ENCODE data around the gene CHRNA10. TPM values are rescaled to one million over a fixed set of nuclear protein-coding genes. Genes with fewer than 3 reads are reported as not detected.

The CHRNA10 gene
- total RNA-seq, 1 experiment from 2014 or later = 0.36 TPM

GRCh38 chr11:3686751-3687150 lies 15.6 kb upstream of the CHRNA10 start:
- H3K36me3 ChIP-seq (ENCODE audit: low read depth, low read length) = peaks cover 61% of the 10 kb centered on the region
- BruUV-seq (replicated peaks) = no TSS peak

GRCh38 chr11:3685923-3686322 lies 14.7 kb upstream of the CHRNA10 start:
- Histone ChIP-seq H3K27ac (ENCODE audit: low read length) (no peak overlapping the region), H3F3A (ENCODE audit: low read length, unreplicated experiment) (no peaks in the 10 kb centered on the region), H4K20me1 (ENCODE audit: low read length) (no peaks in the 10 kb centered on the region), H2AFZ (ENCODE audit: low read length) (no peak overlapping the region), H3K9me3 (ENCODE audit: low read length) (no peaks in the 10 kb centered on the region), H3K9ac (ENCODE audit: low read length) (no peak overlapping the region), H3K4me1 (ENCODE audit: insufficient read depth, low read length) (no peaks in the 10 kb centered on the region), H3K27me3 (ENCODE audit: low read length) (no peaks in the 10 kb centered on the region), H3K36me3 (ENCODE audit: low read depth, low read length) (peaks cover 64% of the 10 kb centered on the region), H3K79me2 (ENCODE audit: low read length) (no peaks in the 10 kb centered on the region), H3K4me2 (ENCODE audit: low read length) (no peak overlapping the region), H3K4me3 (ENCODE audit: low read length) (no peak overlapping the region), H3K9me2 (replicated peaks; ENCODE audit: low read length) (no peaks in the 10 kb centered on the region)
- BruUV-seq (replicated peaks) = no TSS peak
- ChIA-PET CTCF (no interaction called here), POLR2A (ENCODE audit: unreplicated experiment) (no interaction called here)
- no peak for TF ChIP-seq CTCF (conservative IDR thresholded peaks at IDR 0.05; ENCODE audit: low read depth, low read length)
- no peak for TF ChIP-seq EZH2phosphoT487 (IDR thresholded peaks at IDR 0.05; ENCODE audit: borderline replicate concordance, low read length)
- no peak for TF ChIP-seq EZH2 (IDR thresholded peaks at IDR 0.05; ENCODE audit: low read length, unreplicated experiment)
- intact Hi-C loops (cut with micrococcal nuclease) = no loop called here
- ATAC-seq = no peak
- no peak for DNase-seq

More at GRCh38 chr11:3686751-3687150, 15.6 kb upstream of the CHRNA10 start:
- H3K9me2 ChIP-seq (replicated peaks; ENCODE audit: low read length) = no peaks in the 10 kb centered on the region
- no peaks in the 10 kb centered on the region for H3K4me1 ChIP-seq (ENCODE audit: insufficient read depth, low read length)
- intact Hi-C loops (cut with micrococcal nuclease) = no loop called here
- ChIA-PET POLR2A (ENCODE audit: unreplicated experiment) (no interaction called here), CTCF (no interaction called here)
- H3K27me3 ChIP-seq (ENCODE audit: low read length) = no peaks in the 10 kb centered on the region
- H3F3A ChIP-seq (ENCODE audit: low read length, unreplicated experiment) = no peaks in the 10 kb centered on the region
- TF ChIP-seq EZH2 (IDR thresholded peaks at IDR 0.05; ENCODE audit: low read length, unreplicated experiment) (no peak), CTCF (conservative IDR thresholded peaks at IDR 0.05; ENCODE audit: low read depth, low read length) (no peak), EZH2phosphoT487 (IDR thresholded peaks at IDR 0.05; ENCODE audit: borderline replicate concordance, low read length) (no peak)
- no peak overlapping the region for H3K9ac ChIP-seq (ENCODE audit: low read length)
- H2AFZ ChIP-seq (ENCODE audit: low read length) = no peak overlapping the region
- no peaks in the 10 kb centered on the region for H4K20me1 ChIP-seq (ENCODE audit: low read length)
- no peak overlapping the region for H3K4me2 ChIP-seq (ENCODE audit: low read length)
- H3K79me2 ChIP-seq (ENCODE audit: low read length) = no peaks in the 10 kb centered on the region
- H3K4me3 ChIP-seq (ENCODE audit: low read length) = no peak overlapping the region
- H3K27ac ChIP-seq (ENCODE audit: low read length) = no peak overlapping the region
- no peaks in the 10 kb centered on the region for H3K9me3 ChIP-seq (ENCODE audit: low read length)
- DNase-seq (no peak), ATAC-seq (no peak)

GRCh38 chr11:3684819-3685172 lies 13.6 kb upstream of the CHRNA10 start:
- no peak for ATAC-seq
- H3K9me2 ChIP-seq (replicated peaks; ENCODE audit: low read length) = no peaks in the 10 kb centered on the region
- BruUV-seq (replicated peaks) = no TSS peak
- no peak overlapping the region for H3K4me2 ChIP-seq (ENCODE audit: low read length)
- peaks cover 65% of the 10 kb centered on the region for H3K36me3 ChIP-seq (ENCODE audit: low read depth, low read length)
- intact Hi-C loops (cut with micrococcal nuclease) = no loop called here
- no peak overlapping the region for H3K27ac ChIP-seq (ENCODE audit: low read length)
- DNase-seq = no peak
- no peaks in the 10 kb centered on the region for H3K4me1 ChIP-seq (ENCODE audit: insufficient read depth, low read length)
- H3K79me2 ChIP-seq (ENCODE audit: low read length) = no peaks in the 10 kb centered on the region
- TF ChIP-seq CTCF (conservative IDR thresholded peaks at IDR 0.05; ENCODE audit: low read depth, low read length) (no peak), EZH2phosphoT487 (IDR thresholded peaks at IDR 0.05; ENCODE audit: borderline replicate concordance, low read length) (no peak), EZH2 (IDR thresholded peaks at IDR 0.05; ENCODE audit: low read length, unreplicated experiment) (no peak)
- H3K9ac ChIP-seq (ENCODE audit: low read length) = no peak overlapping the region
- CTCF ChIA-PET = no interaction called here
- H2AFZ ChIP-seq (ENCODE audit: low read length) = no peak overlapping the region
- H3K9me3 ChIP-seq (ENCODE audit: low read length) = no peaks in the 10 kb centered on the region
- H3K4me3 ChIP-seq (ENCODE audit: low read length) = no peak overlapping the region
- no peaks in the 10 kb centered on the region for H3F3A ChIP-seq (ENCODE audit: low read length, unreplicated experiment)
- no peaks in the 10 kb centered on the region for H3K27me3 ChIP-seq (ENCODE audit: low read length)
- H4K20me1 ChIP-seq (ENCODE audit: low read length) = no peaks in the 10 kb centered on the region
- POLR2A ChIA-PET (ENCODE audit: unreplicated experiment) = no interaction called here

Data from PC-3 (cell line).